ENCODE data around the gene AP5Z1. TPM values are rescaled to one million over a fixed set of nuclear protein-coding genes. Genes with fewer than 3 reads are reported as not detected.

The AP5Z1 gene
- total and polyA plus RNA-seq, 2 donors (not counting 1 experiment from before 2014, with no cell fraction given) = 99.7 to 113 TPM

GRCh38 chr7:4806983-4807597, 31.7 kb downstream of the AP5Z1 start:
- no peak overlapping the region for H3K4me2 ChIP-seq (replicated peaks; ENCODE audit: low read depth, low read length, poor library complexity, severe bottlenecking)
- intact Hi-C loops (cut with micrococcal nuclease) = no loop called here
- Mint-ChIP-seq H3K4me1 (peaks cover 11% of the 10 kb centered on the region), H3K27ac (no peak overlapping the region), H3K4me3 (no peak overlapping the region), H3K27me3 (peaks cover 8% of the 10 kb centered on the region), H3K9me3 (ENCODE audit: insufficient read depth) (no peaks in the 10 kb centered on the region)
- H3K9ac ChIP-seq (ENCODE audit: low read length) = no peak overlapping the region
- peaks cover 0 to 22% (median 5%) of the 10 kb centered on the region in 4 experiments for H3K27me3 ChIP-seq (replicated peaks in 1 of 4; ENCODE audit: control extremely low read depth in 1 of 4, control insufficient read depth in 3 of 4, insufficient read depth in 4 of 4, low read length in 3 of 4)
- no peak overlapping the region for H3K27ac ChIP-seq (ENCODE audit: low read length in 2 of 2)
- peaks cover 0 to 4% (median 0%) of the 10 kb centered on the region in 3 donors for H3K9me3 ChIP-seq (ENCODE audit: control extremely low read depth in 1 of 3, control insufficient read depth in 2 of 3, insufficient read depth in 1 of 3, low read length in 2 of 3)
- POLR2A ChIA-PET = no interaction called here
- ATAC-seq (ENCODE audit: low read depth) (no peak), DNase-seq (no peak)
- CTCF ChIA-PET = interaction anchor here (0.9 kb wide), 1 partner anchor 9 kb away, joined by 3 read pairs; no protein-coding TSS in a partner anchor
- no peaks in the 10 kb centered on the region for H3K79me2 ChIP-seq (ENCODE audit: control insufficient read depth, insufficient read depth, low read length)
- H3K4me1 ChIP-seq (ENCODE audit: control insufficient read depth in 2 of 2, insufficient read depth in 2 of 2, low read length in 2 of 2) = peaks cover 12 to 15% of the 10 kb centered on the region in 2 donors
- H3K4me3 ChIP-seq (ENCODE audit: control extremely low read depth in 1 of 5, extremely low read depth in 1 of 5, insufficient read depth in 1 of 5, low read depth in 2 of 5, low read length in 4 of 5) = no peak overlapping the region
- no peaks in the 10 kb centered on the region for H3K36me3 ChIP-seq (replicated peaks in 1 of 2; ENCODE audit: control extremely low read depth in 1 of 2, control insufficient read depth in 1 of 2, extremely low read depth in 1 of 2, insufficient read depth in 2 of 2, low read length in 1 of 2)
- 70% methylated on average over 8 of the region's 17 CpGs for WGBS (ENCODE audit: insufficient coverage)
- H2AFZ ChIP-seq (ENCODE audit: insufficient read depth, low read depth, low read length, poor library complexity, severe bottlenecking) = peak overlapping the region; percentile 16
- TF ChIP-seq CTCF (IDR thresholded peaks at IDR 0.05) = no peak
- no peak for TF ChIP-seq EZH2 (IDR thresholded peaks at IDR 0.05; ENCODE audit: borderline replicate concordance, insufficient read depth, low read depth, low read length, poor library complexity, severe bottlenecking)
- no peaks in the 10 kb centered on the region for H4K20me1 ChIP-seq (ENCODE audit: control insufficient read depth, insufficient read depth, low read length, poor library complexity, severe bottlenecking)

GRCh38 chr7:4807598-4808016, 32.2 kb downstream of the AP5Z1 start:
- Histone ChIP-seq H3K27me3 (replicated peaks in 1 of 4; ENCODE audit: control extremely low read depth in 1 of 4, control insufficient read depth in 3 of 4, insufficient read depth in 4 of 4, low read length in 3 of 4) (peaks cover 0 to 24% (median 6%) of the 10 kb centered on the region in 4 experiments), H3K27ac (ENCODE audit: low read length in 2 of 2) (no peak overlapping the region), H3K9ac (ENCODE audit: low read length) (no peak overlapping the region), H3K36me3 (replicated peaks in 1 of 2; ENCODE audit: control extremely low read depth in 1 of 2, control insufficient read depth in 1 of 2, extremely low read depth in 1 of 2, insufficient read depth in 2 of 2, low read length in 1 of 2) (no peaks in the 10 kb centered on the region), H3K9me3 (ENCODE audit: control extremely low read depth in 1 of 3, control insufficient read depth in 2 of 3, insufficient read depth in 1 of 3, low read length in 2 of 3) (peaks cover 0 to 4% (median 0%) of the 10 kb centered on the region in 3 donors), H4K20me1 (ENCODE audit: control insufficient read depth, insufficient read depth, low read length, poor library complexity, severe bottlenecking) (no peaks in the 10 kb centered on the region), H3K4me2 (replicated peaks; ENCODE audit: low read depth, low read length, poor library complexity, severe bottlenecking) (no peak overlapping the region), H3K79me2 (ENCODE audit: control insufficient read depth, insufficient read depth, low read length) (no peaks in the 10 kb centered on the region), H3K4me1 (ENCODE audit: control insufficient read depth in 2 of 2, insufficient read depth in 2 of 2, low read length in 2 of 2) (peaks cover 12 to 15% of the 10 kb centered on the region in 2 donors), H2AFZ (ENCODE audit: insufficient read depth, low read depth, low read length, poor library complexity, severe bottlenecking) (peak overlapping the region; percentile 16), H3K4me3 (ENCODE audit: control extremely low read depth in 1 of 5, extremely low read depth in 1 of 5, insufficient read depth in 1 of 5, low read depth in 2 of 5, low read length in 4 of 5) (no peak overlapping the region)
- H3K27me3 Mint-ChIP-seq = peaks cover 9% of the 10 kb centered on the region
- ChIA-PET CTCF (no interaction called here), POLR2A (no interaction called here)
- no peak overlapping the region for H3K27ac Mint-ChIP-seq
- peaks cover 11% of the 10 kb centered on the region for H3K4me1 Mint-ChIP-seq
- WGBS (ENCODE audit: insufficient coverage) = 9% methylated on average over 5 of the region's 5 CpGs
- DNase-seq (no peak), ATAC-seq (ENCODE audit: low read depth) (no peak)
- H3K4me3 Mint-ChIP-seq = no peak overlapping the region
- TF ChIP-seq CTCF (IDR thresholded peaks at IDR 0.05) (no peak), EZH2 (IDR thresholded peaks at IDR 0.05; ENCODE audit: borderline replicate concordance, insufficient read depth, low read depth, low read length, poor library complexity, severe bottlenecking) (no peak)
- intact Hi-C loops (cut with micrococcal nuclease) = no loop called here
- H3K9me3 Mint-ChIP-seq (ENCODE audit: insufficient read depth) = no peaks in the 10 kb centered on the region

Measured in B cell (primary cell).